GM19025 (cell line): ENCODE data around the gene DYNLT2B.
"Not testable (repeated sequence)": the region's sequence is repeated elsewhere in the genome, so short reads cannot be mapped to it uniquely, and the experiment has no call there.

Source experiments
- ATAC-seq: cut with Tn5 transposase; IDR thresholded peaks from one replicate; pipeline ENCODE4 v1.9.1; 2021; ENCODE audit warnings: mild to moderate bottlenecking, low read depth, moderate library complexity; ENCODE audit not compliant: unreplicated experiment

The DYNLT2B gene

GRCh38 chr3:196317687-196318467 lies at the start of gene DYNLT2B:
DYNLT2B (minus strand) TSS chr3:196318240; CDS start chr3:196318152, 88 bp downstream.
- ATAC-seq, result peak; percentile 88

DNA sequence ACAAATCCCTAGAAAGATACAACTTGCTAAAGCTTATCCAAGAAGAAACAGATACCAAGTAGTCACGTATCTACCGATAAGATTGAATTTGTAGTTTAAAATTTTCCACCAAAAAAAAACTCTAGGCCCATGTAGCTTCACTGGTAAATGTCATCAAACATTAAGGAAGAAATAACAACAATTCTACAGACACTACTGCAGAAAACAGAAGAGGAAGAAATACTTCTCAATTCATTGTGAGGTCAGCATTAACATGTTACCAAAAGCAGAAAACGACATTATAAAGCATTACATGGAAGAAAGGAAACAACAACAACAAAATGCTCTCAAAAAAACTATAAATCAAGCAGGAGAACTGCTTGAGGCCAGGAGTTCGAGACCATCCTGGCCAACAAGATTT lies 47.7 kb upstream of the DYNLT2B start:
- ATAC-seq, result no peak

DNA sequence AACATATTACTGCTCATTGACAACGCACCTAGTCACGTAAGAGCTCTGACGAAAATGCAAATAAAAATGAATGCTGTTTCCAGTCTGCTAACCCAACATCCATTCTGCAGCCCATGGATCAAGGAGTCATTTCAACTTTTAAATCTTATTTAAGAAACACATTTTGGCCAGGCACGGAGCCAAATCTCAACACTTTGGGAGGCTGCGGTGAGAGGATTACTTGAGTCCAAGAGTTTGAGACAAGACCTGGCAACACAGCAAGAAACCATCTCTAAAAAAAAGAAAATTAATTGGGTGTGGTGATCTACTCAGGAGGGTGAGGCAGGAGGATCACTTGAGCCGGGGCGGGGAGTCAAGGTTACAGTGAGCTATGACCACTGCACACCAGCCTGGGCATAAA lies 42.5 kb upstream of the DYNLT2B start:
- no peak for ATAC-seq

DNA sequence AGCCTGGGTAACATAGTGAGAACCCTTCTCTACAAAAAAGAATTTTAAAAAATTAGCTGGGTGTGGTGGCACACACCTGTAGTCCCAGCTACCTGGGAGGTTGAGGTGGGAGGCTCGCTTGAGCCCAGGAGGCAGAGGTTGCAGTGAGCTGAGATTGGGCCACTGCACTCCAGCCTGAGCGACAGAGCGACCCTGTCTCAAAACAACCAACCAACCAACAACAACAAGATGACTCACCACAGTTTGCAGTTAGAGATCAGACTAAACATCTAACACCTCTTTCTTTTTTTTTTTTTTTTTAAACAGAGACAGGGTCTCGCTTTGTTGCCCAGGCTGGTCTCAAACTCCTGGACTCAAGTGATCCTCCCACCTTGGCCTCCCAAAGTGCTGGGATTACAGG lies 40.5 kb upstream of the DYNLT2B start:
- not testable (repeated sequence) for ATAC-seq

DNA sequence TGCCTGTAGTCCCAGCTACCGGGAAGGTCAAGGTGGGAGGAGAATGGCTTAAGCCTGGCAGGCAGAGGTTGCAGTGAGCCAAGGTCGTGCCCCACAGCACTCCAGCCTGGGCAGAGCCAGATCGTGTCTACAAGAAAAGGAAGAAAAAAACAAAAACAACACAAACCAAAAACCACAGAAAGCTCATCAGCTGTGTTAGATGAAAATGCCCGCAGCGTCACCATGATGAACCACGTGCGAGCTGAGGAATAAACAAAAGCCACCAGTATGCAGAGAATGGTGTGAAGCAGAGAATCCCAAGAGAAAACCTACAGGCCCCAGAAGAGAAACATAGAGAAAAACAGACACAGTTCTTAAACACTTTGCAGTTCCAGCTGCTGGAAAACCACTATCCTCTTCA lies 39.9 kb upstream of the DYNLT2B start:
- no peak for ATAC-seq

DNA sequence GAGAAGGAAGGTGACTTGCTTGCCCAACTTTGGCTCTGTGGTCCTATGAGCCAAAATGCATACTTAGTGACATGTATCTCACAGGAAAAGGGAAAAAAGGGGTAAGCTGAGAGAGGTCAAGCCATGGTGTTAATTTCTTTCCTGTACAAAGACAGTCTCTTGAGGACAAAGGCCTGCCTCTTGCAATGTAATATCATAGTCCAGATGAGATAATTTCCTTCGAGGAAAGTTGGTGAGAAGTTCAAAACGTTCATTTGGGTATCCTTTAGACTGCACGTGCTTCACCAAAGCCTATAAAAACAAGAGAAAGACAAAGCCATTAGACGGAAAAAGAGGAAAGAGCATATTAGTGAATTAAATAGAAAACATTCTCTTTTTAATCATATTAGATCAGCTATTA lies 38.5 kb upstream of the DYNLT2B start:
- ATAC-seq, result no peak

- no peak for ATAC-seq
These were observed 37.6 kb upstream of the DYNLT2B start for GRCh38 chr3:196355668-196356067.

DNA sequence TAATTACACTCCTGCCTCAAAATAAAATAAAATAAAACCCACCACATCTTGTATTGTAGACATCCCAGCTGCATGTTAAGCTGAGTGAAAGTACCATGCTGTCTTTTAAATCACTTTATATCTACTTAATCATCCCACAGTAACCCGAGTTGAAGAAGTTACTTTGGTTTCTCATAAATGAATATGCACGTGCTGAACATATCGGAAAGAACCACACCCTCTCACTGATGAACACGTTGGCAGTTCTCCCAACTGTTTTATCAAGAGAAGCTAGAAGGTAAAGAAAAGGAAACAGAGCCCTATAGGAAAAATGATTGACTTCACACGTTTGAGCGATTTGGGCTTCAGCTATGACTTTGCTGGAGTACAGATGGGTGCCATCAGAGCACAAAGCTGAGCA lies 36.1 kb upstream of the DYNLT2B start:
- ATAC-seq, result no peak

- ATAC-seq, result no peak
These were observed 33.5 kb upstream of the DYNLT2B start for GRCh38 chr3:196351541-196351940.

GRCh38 chr3:196350067-196350466 lies 32.0 kb upstream of the DYNLT2B start:
- no peak for ATAC-seq

DNA sequence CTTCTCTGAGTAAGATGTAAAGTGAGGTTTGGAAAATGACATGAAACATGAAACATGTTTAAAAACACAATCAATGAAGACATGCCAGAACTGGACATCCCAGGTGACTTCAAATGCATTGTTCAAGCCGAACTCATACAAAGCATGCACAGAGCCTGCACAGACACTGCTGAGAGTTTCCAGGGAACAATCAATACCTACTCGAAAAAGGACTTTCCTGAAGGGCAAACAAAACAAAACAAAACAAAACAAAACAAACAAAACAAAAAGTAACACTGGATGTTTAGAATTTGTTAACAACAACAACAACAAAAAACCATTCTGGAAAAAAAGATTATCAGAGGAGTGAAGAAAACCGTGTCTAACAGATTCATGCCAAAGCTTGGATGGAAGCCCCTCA lies 30.7 kb upstream of the DYNLT2B start:
- no peak for ATAC-seq

GRCh38 chr3:196344663-196345062 lies 26.6 kb upstream of the DYNLT2B start:
- no peak for ATAC-seq

- ATAC-seq, result not testable (repeated sequence)
These were observed 25.9 kb upstream of the DYNLT2B start for GRCh38 chr3:196343917-196344316.

- ATAC-seq, result no peak
These were observed 23.1 kb upstream of the DYNLT2B start for GRCh38 chr3:196341137-196341536.

DNA sequence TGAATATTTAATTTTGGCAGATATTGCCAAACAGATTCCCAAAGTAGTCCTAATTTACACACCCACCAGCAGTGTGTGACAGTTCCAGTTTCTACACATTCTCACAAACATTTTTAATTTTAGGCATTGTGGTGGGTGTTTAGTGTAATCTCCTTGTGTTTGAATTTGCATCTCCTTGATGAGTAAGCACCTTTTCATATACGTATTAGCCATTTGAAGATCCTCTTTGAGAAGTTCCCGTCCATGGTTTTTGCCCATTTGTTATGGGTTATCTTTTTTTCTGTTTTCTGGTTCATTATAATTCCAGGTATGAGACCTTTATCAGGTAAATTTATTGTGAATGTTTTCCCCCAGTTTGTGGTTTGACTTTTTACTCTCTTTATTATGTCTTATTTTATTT lies 22.4 kb upstream of the DYNLT2B start:
- ATAC-seq, result no peak

GRCh38 chr3:196339493-196340254 lies 21.6 kb upstream of the DYNLT2B start:
- no peak for ATAC-seq

GRCh38 chr3:196339044-196339443 lies 21.0 kb upstream of the DYNLT2B start:
- no peak for ATAC-seq

- ATAC-seq, result no peak
These were observed 18.5 kb upstream of the DYNLT2B start for GRCh38 chr3:196336319-196337145.

GRCh38 chr3:196335503-196335948 lies 17.5 kb upstream of the DYNLT2B start:
- ATAC-seq, result no peak

- no peak for ATAC-seq
These were observed 16.9 kb upstream of the DYNLT2B start for GRCh38 chr3:196334982-196335381.

GRCh38 chr3:196332168-196332567 lies 14.1 kb upstream of the DYNLT2B start:
- ATAC-seq, result no peak
